GM12874 (cell line): ENCODE results near the gene JAK1.

ENCODE experiments used
- TF ChIP-seq, protein P1 (sequence below): IDR thresholded peaks from 2 replicates; pipeline ENCODE4 v1.5.1; 2011; ENCODE audit warnings: low read depth, mild to moderate bottlenecking, control low read depth, low read length, moderate library complexity; ENCODE audit not compliant: insufficient read depth

JAK1 gene

DNA sequence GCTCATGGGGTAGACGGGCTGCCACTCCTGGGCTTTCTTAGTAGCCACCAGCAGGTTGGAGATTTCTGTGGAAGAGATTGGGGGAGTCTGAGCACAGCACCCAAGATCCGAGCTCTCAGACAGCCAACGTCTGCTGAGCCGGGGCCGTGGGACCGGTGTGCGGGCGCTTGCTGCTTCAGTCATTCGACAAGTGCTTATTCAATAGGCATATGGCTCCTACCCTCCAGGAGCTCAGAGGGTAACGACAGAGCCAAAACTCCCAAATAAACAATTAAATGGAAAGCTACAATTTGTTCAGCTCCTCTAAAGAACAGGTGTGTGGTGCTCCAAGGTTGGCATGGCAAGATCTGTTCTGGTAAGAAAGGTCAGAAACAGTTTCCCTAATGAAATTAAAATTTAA is 115.5 kb downstream of the JAK1 start:
- TF ChIP-seq, protein P1, sequence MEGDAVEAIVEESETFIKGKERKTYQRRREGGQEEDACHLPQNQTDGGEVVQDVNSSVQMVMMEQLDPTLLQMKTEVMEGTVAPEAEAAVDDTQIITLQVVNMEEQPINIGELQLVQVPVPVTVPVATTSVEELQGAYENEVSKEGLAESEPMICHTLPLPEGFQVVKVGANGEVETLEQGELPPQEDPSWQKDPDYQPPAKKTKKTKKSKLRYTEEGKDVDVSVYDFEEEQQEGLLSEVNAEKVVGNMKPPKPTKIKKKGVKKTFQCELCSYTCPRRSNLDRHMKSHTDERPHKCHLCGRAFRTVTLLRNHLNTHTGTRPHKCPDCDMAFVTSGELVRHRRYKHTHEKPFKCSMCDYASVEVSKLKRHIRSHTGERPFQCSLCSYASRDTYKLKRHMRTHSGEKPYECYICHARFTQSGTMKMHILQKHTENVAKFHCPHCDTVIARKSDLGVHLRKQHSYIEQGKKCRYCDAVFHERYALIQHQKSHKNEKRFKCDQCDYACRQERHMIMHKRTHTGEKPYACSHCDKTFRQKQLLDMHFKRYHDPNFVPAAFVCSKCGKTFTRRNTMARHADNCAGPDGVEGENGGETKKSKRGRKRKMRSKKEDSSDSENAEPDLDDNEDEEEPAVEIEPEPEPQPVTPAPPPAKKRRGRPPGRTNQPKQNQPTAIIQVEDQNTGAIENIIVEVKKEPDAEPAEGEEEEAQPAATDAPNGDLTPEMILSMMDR, result no peak

DNA sequence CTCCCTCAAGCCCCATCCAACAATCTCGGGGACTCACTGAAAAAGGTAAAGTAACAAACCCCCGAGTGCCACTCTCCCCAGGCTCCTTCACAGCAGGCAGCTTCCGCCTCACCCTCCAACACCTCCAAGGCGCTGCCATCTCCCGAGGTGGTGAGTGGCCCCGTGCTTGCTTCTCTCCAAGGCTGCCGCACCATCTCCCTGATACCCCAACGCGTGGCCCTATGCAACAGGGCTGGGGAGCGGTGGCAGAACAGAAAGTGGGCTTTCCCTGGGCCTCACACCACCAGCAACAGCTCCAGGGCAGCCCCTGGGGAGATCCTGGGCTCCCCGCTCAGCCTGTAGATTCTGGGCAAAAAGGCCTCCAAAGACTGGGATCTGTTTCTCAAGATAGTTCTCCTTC is 116.4 kb downstream of the JAK1 start:
- TF ChIP-seq, protein P1, result no peak

DNA sequence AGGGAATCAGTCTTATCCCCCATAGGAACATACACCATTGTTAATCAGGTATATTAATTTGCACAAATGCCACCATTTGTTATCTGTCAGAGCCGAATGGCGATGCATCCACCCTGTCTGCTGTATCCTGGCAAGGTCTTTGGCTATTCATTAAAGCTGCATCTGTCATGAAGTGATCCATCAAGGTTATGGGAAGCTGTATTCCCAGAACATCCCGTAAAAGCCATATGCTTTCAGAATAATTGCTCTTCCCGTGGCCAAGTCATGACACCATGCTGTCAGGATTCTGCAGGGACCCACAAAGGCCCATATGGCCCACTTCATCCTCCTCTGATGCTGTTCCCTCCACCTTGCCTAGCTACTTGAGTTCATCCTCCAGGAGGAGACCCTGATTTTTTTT is 117.5 kb downstream of the JAK1 start:
- TF ChIP-seq, protein P1, result no peak

DNA sequence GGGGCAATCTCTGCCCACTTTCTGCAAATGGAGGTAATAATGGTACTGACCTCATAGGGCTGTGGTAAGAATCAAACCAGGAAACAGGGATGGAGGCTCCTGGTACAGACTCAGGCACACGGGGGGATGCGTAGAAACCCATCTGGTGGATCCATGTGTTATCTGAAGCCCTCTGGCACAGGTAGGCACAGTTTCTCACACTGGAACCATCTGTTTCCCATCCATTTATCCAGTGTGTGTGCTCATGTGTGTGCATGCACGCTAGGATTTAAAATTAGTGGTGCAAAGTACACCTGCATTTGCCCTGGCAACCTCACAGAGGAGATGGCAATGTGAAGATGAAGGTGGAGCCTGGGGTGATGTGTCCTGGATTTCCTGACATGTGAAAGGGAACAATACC is 118.2 kb downstream of the JAK1 start:
- TF ChIP-seq, protein P1, result no peak

DNA sequence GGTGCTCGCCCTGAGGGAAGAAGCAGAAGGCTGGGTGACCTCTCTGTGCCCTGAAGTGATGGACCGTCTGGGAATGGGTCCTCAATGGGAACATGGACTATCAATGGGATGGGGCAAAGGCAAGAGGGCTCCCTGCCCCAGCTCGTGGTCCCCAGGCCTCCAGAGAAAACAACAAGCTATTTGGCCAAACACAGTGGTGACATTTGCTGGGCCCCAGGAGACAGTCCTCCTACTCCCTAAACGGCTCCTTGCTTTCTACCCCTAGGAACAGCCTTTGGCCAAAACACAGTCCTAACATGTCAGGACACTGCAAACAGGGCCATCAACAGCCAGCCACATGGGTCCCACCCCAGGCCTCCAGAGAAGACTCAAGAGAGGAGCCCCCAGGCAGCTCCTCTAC is 118.7 kb downstream of the JAK1 start:
- TF ChIP-seq, protein P1, result no peak

DNA sequence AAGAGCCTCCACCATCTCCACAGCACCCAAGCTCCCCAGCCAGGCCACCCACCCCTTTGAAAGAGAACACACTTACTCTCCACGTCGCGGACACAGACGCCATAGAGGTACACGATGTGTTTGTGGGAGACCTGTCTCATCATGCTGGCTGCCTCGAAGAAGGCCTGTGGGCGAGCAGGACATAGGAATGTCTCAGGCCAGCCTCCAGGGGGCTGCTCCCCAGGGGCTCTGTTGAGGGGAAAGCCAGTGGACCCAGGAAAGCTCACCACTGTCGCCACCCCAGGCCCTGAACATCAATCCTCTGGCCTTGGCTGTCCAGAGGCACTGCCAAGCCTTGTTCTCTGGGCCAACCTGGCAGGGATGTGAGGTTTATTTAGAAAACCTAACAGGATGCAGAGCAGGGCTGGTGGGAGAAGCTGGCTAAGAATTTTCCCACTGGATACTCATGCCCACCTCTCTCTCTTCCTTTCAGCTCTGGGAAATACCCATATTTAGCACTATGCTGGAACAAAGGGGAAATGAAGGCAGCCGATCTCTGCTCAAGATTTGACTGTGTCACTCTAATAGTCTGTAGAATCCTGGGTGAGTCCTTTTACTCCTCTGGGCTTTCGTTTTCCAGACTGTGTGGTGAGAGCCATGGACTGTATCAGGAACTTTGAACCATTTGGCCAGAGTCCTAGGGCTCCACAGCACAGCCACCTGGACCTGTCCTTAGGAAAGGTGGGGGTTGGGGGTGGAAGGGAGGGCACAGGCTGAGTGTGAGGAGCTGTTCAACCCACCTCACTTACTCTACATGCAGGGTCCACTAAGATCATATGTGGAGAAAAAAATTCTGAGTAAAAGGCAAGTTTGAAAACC is 119.5 kb downstream of the JAK1 start:
- TF ChIP-seq, protein P1, result no peak

DNA sequence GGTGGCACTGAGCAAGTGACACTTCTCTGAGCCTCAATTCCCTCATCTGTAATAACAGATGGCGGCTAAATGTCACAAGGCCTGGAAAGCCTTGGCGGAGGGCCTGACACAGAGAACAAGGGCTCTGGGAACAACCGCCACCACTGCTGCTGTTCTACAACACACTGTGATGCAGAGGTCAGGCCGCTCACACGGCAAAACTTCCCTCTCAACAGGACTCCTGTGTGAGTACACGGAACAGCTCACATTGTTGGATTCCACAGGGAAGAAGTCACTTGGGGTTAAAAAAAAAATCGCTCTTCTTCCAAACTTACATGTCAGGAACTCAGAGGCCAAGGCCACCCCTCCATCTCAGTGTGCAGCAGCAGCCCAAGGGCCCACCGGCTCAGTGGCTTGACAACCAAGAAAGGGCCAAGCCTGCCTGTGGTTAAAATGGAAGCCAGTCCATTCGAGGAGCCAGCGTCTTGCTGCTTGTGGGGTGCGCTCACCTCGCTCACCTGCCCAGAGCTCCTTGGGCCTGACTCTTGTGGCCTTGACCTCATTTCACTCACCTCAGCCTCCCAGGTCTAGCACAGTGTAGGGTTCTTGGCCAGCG is 120.4 kb downstream of the JAK1 start:
- TF ChIP-seq, protein P1, result no peak
